Psoas muscle (tissue), 8 donors: Measurements from ENCODE around the gene PIP5KL1. TPM values are rescaled to one million over a fixed set of nuclear protein-coding genes. Genes with fewer than 3 reads are reported as not detected.

ENCODE experiments used
- ATAC-seq, 4 donors: fragments of 200-7000 bp; cut with Tn5 transposase; one replicate each; pipeline ENCODE4 v1.9.1; 2020; ENCODE audit warnings: moderate library complexity in 3 of 4, mild to moderate bottlenecking in 2 of 4
- DNase-seq, 2 donors: peaks; one replicate each; pipeline ENCODE4 v3.0.0-alpha.2; 2020
- H3K27ac ChIP-seq: fragments of 200-600 bp; one replicate; pipeline ENCODE4 v1.8.0; 2022
- H3K27me3 ChIP-seq, 3 donors: fragments of 200-600 bp in 1 of 3; one replicate each; pipeline versions ENCODE4 v1.6.1 to v1.8.0; 2013 to 2022; ENCODE audit warnings: low read length in 2 of 3, mild to moderate bottlenecking in 2 of 3, moderate library complexity in 1 of 3; ENCODE audit not compliant: insufficient read depth in 3 of 3
- H3K36me3 ChIP-seq, 2 donors: fragments of 200-600 bp in 1 of 2; one replicate each; pipeline versions ENCODE4 v1.6.1 to v1.8.0; 2013 to 2022; ENCODE audit warnings: low read depth in 1 of 2, mild to moderate bottlenecking in 1 of 2, moderate library complexity in 1 of 2; ENCODE audit not compliant: insufficient read depth in 1 of 2
- H3K4me1 ChIP-seq: fragments of 200-600 bp; one replicate; pipeline ENCODE4 v1.8.0; 2022
- H3K4me3 ChIP-seq: fragments of 200-600 bp; one replicate; pipeline ENCODE4 v1.8.0; 2022; ENCODE audit warnings: mild to moderate bottlenecking
- H3K9me3 ChIP-seq: fragments of 200-600 bp; one replicate; pipeline ENCODE4 v1.8.0; 2022
- WGBS, 3 donors: extraction: QIAGEN DNeasy Blood & Tissue Kit; methylation state at CpG; one replicate each; pipeline versions ENCODE4 v1.1.6 to v1.1.7; 2013; 5-methylcytosine and 5-hydroxymethylcytosine counted together
- intact Hi-C, 2 donors: fragments of 100-400 bp; cut with DNase I; formaldehyde crosslinking; loops; one replicate each; pipeline versions ENCODE4 v1.11.0 to v1.14.2; 2022
- polyA plus RNA-seq, 3 donors: library from polyadenylated mRNA; stranded (reverse); fragments of 200-250 nt; gene quantifications; one replicate each; pipeline ENCODE4 v1.2.3, GENCODE V29; 2013
- total RNA-seq, 4 donors: library from RNA; stranded (reverse); fragmentation: NEBNext Ultra II Directional in 2 of 4; extraction: Animal tissue kit (Norgen Biotek cat#: 25700) in 2 of 4; gene quantifications; one replicate each; pipeline versions ENCODE4 v1.2.1 to v1.2.4, GENCODE V29; 2021 to 2023
- TF ChIP-seq, protein P1 (sequence below): fragments of 200-600 bp; IDR thresholded peaks from one replicate; pipeline ENCODE4 v1.8.0; 2022; ENCODE audit warnings: antibody characterized with exemption
- donor health status: healthy with polysubstance abuse.
- donor health status: DM: no; HTN: no; CAD: no; lungs with moderate emphysema.
- donor health status: Bipolar disorder and iron deficiency.
- donor health status: healthy.
- donor health status: DM: yes; HTN: yes; CAD: no.
- donor health status: DM: no; HTN: no; CAD: no.
- donor health status: DM: no; HTN: no; CAD: no.
- donor health status: DM: yes; HTN: yes; CAD: no.

PIP5KL1 gene
- total and polyA plus RNA-seq, 7 donors: 0.05 to 0.44 (median 0.26) TPM; not detected in 3

DNA sequence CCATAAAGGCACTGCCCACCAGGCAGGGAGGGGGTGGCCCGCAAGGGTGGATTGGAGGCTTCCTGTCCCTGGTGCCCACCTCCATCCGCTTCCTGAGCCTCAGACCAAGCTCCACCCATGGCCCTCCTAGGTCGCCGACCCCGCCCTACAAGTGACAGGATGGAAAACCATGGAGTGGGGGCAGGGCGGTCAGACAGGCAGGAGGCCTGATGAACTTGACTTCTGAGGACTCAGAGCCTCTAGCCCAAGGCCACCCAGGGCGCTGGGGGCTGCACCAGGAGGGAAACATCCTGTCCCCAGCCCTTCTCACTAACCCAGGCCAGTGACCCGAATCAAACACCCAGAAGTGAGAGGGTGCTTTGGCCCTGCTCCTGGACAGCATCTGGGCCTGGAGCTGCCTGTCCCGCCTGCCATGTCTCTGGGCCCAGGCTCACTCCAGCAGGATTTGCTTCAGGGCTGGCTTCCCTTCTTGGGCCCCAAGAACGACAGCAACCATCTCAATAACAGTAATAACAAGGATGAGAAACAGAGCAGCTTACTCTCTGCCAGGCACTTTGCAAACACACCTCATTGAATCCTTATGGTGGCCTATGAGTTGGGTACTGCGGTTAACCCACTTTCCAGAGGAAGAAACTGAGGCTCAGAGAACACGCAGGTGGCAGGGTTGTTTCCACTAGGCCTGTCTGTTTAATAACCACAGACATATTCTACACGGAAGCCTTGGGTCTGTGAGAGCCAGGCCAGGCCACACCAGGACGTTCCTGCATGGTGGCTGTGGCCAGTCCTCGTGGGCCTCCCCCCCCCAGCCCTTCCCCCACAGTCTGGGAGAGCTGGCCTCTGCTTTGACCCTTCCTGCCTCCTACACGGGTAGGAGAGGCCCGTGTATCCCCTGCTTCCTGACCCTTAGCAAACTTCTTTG, 26.8 kb downstream of the PIP5KL1 start:
- ATAC-seq: no peak

GRCh38 chr9:127899128-127899943, 31.2 kb downstream of the PIP5KL1 start, which contains the start of gene ST6GALNAC6:
TSS of gene ST6GALNAC6 (minus strand) at chr9:127899603. CDS start at chr9:127897981, 1,622 bp downstream.
- intact Hi-C loops: no loop called here
- peak; percentile 75 to 82 (median 81) for ATAC-seq
- Histone ChIP-seq H3K36me3 (peaks cover 4 to 20% of the 10 kb centered on the region in 2 donors), H3K4me1 (peaks cover 39% of the 10 kb centered on the region), H3K4me3 (peak within 1 kb of the TSS; percentile 97), H3K27ac (peak within 1 kb of the TSS; percentile 90), H3K27me3 (no peaks in the 10 kb centered on the region), H3K9me3 (no peaks in the 10 kb centered on the region)
- 0 to 3% (median 1%) methylated on average over 16 to 88 of the region's 89 CpGs for WGBS, 3 donors
- TF ChIP-seq, protein P1, sequence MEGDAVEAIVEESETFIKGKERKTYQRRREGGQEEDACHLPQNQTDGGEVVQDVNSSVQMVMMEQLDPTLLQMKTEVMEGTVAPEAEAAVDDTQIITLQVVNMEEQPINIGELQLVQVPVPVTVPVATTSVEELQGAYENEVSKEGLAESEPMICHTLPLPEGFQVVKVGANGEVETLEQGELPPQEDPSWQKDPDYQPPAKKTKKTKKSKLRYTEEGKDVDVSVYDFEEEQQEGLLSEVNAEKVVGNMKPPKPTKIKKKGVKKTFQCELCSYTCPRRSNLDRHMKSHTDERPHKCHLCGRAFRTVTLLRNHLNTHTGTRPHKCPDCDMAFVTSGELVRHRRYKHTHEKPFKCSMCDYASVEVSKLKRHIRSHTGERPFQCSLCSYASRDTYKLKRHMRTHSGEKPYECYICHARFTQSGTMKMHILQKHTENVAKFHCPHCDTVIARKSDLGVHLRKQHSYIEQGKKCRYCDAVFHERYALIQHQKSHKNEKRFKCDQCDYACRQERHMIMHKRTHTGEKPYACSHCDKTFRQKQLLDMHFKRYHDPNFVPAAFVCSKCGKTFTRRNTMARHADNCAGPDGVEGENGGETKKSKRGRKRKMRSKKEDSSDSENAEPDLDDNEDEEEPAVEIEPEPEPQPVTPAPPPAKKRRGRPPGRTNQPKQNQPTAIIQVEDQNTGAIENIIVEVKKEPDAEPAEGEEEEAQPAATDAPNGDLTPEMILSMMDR: no peak
- DNase-seq: peak; percentile 84 to 88

More for the DNA sequence above, 26.8 kb downstream of the PIP5KL1 start:
- peaks cover 18% of the 10 kb centered on the region for H3K4me1 ChIP-seq
- intact Hi-C loops: no loop called here
- H3K36me3 ChIP-seq: peaks cover 0 to 8% of the 10 kb centered on the region in 2 donors
- no peaks in the 10 kb centered on the region for H3K27me3 ChIP-seq
- H3K9me3 ChIP-seq: no peaks in the 10 kb centered on the region
- 55 to 57% (median 57%) methylated on average over 17 of the region's 17 CpGs for WGBS, 3 donors
- H3K4me3 ChIP-seq: no peak overlapping the region
- TF ChIP-seq, protein P1: no peak
- DNase-seq: peak; percentile 68 to 86
- peak overlapping the region; percentile 37 for H3K27ac ChIP-seq

GRCh38 chr9:127898433-127899127, 32.0 kb downstream of the PIP5KL1 start:
- 11 to 26% (median 12%) methylated on average over 25 to 32 of the region's 32 CpGs for WGBS, 3 donors
- H3K36me3 ChIP-seq: peaks cover 6 to 28% of the 10 kb centered on the region in 2 donors
- no peaks in the 10 kb centered on the region for H3K27me3 ChIP-seq
- H3K27ac ChIP-seq: peak overlapping the region; percentile 90
- no peaks in the 10 kb centered on the region for H3K9me3 ChIP-seq
- ATAC-seq (peak; percentile 22 to 46 (median 36)), DNase-seq (peak; percentile 65 to 77)
- H3K4me1 ChIP-seq: peaks cover 33% of the 10 kb centered on the region
- H3K4me3 ChIP-seq: peak overlapping the region; percentile 97
- intact Hi-C loops: no loop called here
- TF ChIP-seq, protein P1: no peak

DNA sequence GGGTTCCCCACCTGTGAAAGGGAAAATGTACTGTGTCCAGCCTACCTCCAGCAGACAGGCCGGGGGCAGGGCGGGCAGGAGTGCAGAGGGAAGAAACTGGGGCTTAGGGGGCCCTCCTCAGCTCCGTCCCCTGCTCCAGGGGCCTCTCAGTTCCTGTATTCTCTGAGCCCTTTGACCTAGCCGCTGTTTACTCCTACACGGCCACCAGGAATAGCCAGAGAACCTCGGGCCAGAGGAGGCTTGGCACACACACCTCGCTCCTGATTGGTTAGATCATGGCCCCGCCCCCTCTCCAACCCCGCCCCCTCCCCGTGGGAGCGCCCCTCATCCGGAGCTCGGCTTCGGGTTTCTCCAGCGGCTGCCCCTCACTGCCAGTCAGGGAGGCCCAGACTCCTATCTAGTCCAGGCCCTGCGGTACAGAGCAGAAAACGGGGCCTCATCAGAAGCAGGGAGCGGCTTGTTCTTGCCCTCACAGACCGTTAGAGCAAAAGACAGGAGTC, 33.3 kb downstream of the PIP5KL1 start:
- Histone ChIP-seq H3K4me3 (peak overlapping the region; percentile 97), H3K36me3 (peaks cover 10 to 41% of the 10 kb centered on the region in 2 donors), H3K27ac (peak overlapping the region; percentile 90), H3K27me3 (no peaks in the 10 kb centered on the region), H3K4me1 (peaks cover 27% of the 10 kb centered on the region), H3K9me3 (no peaks in the 10 kb centered on the region)
- TF ChIP-seq, protein P1: no peak
- intact Hi-C loops: no loop called here
- 6 to 11% (median 6%) methylated on average over 17 to 19 of the region's 19 CpGs for WGBS, 3 donors
- peak; percentile 87 to 94 for DNase-seq
- ATAC-seq: peak; percentile 84 to 92 (median 90)
